GM12878 (cell line): ENCODE data around the gene GALR3. TPM values are rescaled to one million over a fixed set of nuclear protein-coding genes. Genes with fewer than 3 reads are reported as not detected.

ENCODE experiments used
- BRCA1 ChIP-seq: IDR thresholded peaks from 2 replicates; pipeline ENCODE4 v1.6.1; 2011; ENCODE audit warnings: low read depth, low read length, improper control_type of control experiment
- CHD4 ChIP-seq: fragments of 200-600 bp; sonication (generic); IDR thresholded peaks from 2 replicates; pipeline ENCODE4 v1.6.1; 2016; ENCODE audit warnings: mild to moderate bottlenecking
- ESRRA ChIP-seq: IDR thresholded peaks from 2 replicates; pipeline ENCODE4 v1.6.1; 2012; ENCODE audit warnings: mild to moderate bottlenecking, low read length, improper control_type of control experiment
- GABPA ChIP-seq: IDR thresholded peaks from 2 replicates; pipeline ENCODE4 v1.6.1; 2014; ENCODE audit warnings: antibody characterized with exemption, low read depth, mild to moderate bottlenecking, inconsistent platforms
- GATAD2B ChIP-seq: fragments of 450-650 bp; conservative IDR thresholded peaks from 2 replicates; pipeline ENCODE4 v1.6.1; 2017; ENCODE audit warnings: low read depth, mild to moderate bottlenecking, moderate library complexity
- IRF4 ChIP-seq: IDR thresholded peaks from 2 replicates; pipeline ENCODE4 v1.6.1; 2011; ENCODE audit warnings: low read depth, low read length
- JUND ChIP-seq: IDR thresholded peaks from 2 replicates; pipeline ENCODE4 v1.6.1; 2012; ENCODE audit warnings: low read depth, mild to moderate bottlenecking, low read length, improper control_type of control experiment, moderate library complexity
- NKRF ChIP-seq: fragments of 450-650 bp; conservative IDR thresholded peaks from 2 replicates; pipeline ENCODE4 v1.6.1; 2017; ENCODE audit warnings: mild to moderate bottlenecking, moderate library complexity
- PML ChIP-seq: IDR thresholded peaks from 2 replicates; pipeline ENCODE4 v1.6.1; 2012; ENCODE audit warnings: low read length, inconsistent platforms
- RB1 ChIP-seq: fragments of 450-650 bp; formaldehyde crosslinking; IDR thresholded peaks from 2 replicates; pipeline ENCODE4 v1.6.1; 2017; ENCODE audit warnings: mild to moderate bottlenecking, borderline replicate concordance
- SIN3A ChIP-seq: IDR thresholded peaks from 2 replicates; pipeline ENCODE4 v1.6.1; 2012; ENCODE audit warnings: low read depth, low read length, improper control_type of control experiment
- SKIL ChIP-seq: fragments of 450-650 bp; IDR thresholded peaks from 2 replicates; pipeline ENCODE4 v1.6.1; 2017; ENCODE audit warnings: mild to moderate bottlenecking, low read depth, inconsistent platforms; ENCODE audit not compliant: poor library complexity, severe bottlenecking
- SMAD1 ChIP-seq: fragments of 450-650 bp; IDR thresholded peaks from 2 replicates; pipeline ENCODE4 v1.6.1; 2018; ENCODE audit warnings: mild to moderate bottlenecking, low read depth; ENCODE audit not compliant: partially characterized antibody
- SRF ChIP-seq, 2 experiments: IDR thresholded peaks; 2 replicates each; pipeline ENCODE4 v1.6.1; 2011; ENCODE audit warnings: low read depth in 2 of 2, low read length in 2 of 2, mild to moderate bottlenecking in 1 of 2, moderate library complexity in 1 of 2
- STAT3 ChIP-seq: IDR thresholded peaks from 2 replicates; pipeline ENCODE4 v1.6.1; 2011; ENCODE audit warnings: low read depth, low read length, improper control_type of control experiment
- SUZ12 ChIP-seq: fragments of 200-600 bp; sonication (generic); IDR thresholded peaks from one replicate; pipeline ENCODE4 v1.6.1; 2018; ENCODE audit warnings: antibody characterized with exemption, mild to moderate bottlenecking; ENCODE audit not compliant: unreplicated experiment
- TCF7 ChIP-seq: IDR thresholded peaks from 2 replicates; pipeline ENCODE4 v1.6.1; 2014; ENCODE audit warnings: antibody characterized with exemption, borderline replicate concordance
- ZBTB11 ChIP-seq: fragments of 450-650 bp; formaldehyde crosslinking; IDR thresholded peaks from 2 replicates; pipeline ENCODE4 v1.5.0; 2022; ENCODE audit warnings: mild to moderate bottlenecking, missing genetic modification characterization
- ZNF24 ChIP-seq: fragments of 450-650 bp; IDR thresholded peaks from 2 replicates; pipeline ENCODE4 v1.6.1; 2017; ENCODE audit warnings: antibody characterized with exemption, mild to moderate bottlenecking
- ZNF384 ChIP-seq: IDR thresholded peaks from 2 replicates; pipeline ENCODE4 v1.6.1; 2012; ENCODE audit warnings: low read depth, mild to moderate bottlenecking, low read length, improper control_type of control experiment, borderline replicate concordance
- polyA plus RNA-seq, 11 experiments: library from polyadenylated mRNA; depleted of rRNA in 4 of 11; unstranded in 6 of 11; stranded (reverse) in 5 of 11; fragments of >200 nt; fragmentation: Nextera tagmentation in 4 of 11; fragmentation: Illumina TruSeq in 1 of 11; extraction: Ambion mirVana in 4 of 11; extraction: Trizol in 1 of 11; gene quantifications; 1 replicate in 1 of 11; 2 replicates in 10 of 11; pipeline versions ENCODE4 v1.2.1 to v1.2.3, GENCODE V29; 2011 to 2016; ENCODE audit warnings: inconsistent platforms in 2 of 11, missing spikeins in 2 of 11, low read depth in 1 of 11
- total RNA-seq, 4 experiments: library from RNA; depleted of rRNA in 3 of 4; stranded (reverse); fragments of >200 nt in 3 of 4; fragmentation: Illumina TruSeq in 1 of 4; extraction: Trizol in 1 of 4; gene quantifications; 2 replicates each; pipeline versions ENCODE4 v1.2.1 to v1.2.3, GENCODE V29; 2013 to 2021

Gene GALR3
- total and polyA plus RNA-seq, 10 of the 15 experiments (the other 5 are each of a cell fraction or from before 2014, with no cell fraction given) = not detected

GRCh38 chr22:37817705-37818408, 5.3 kb upstream of the GALR3 start (continued):
- TF ChIP-seq ZBTB11 (CRISPR knock-in tag) (no peak), ZNF24 (no peak), IRF4 (no peak), GABPA (no peak), CHD4 (no peak), SMAD1 (no peak), JUND (no peak), GATAD2B (peak; percentile 63), SIN3A (no peak), STAT3 (no peak), ESRRA (no peak), RB1 (peak; percentile 59; the same call in 1 of the 2 replicates), TCF7 (no peak), NKRF (no peak), ZNF384 (no peak), SUZ12 (no peak), SKIL (no peak), PML (no peak), SRF (IDR thresholded peaks at IDR 0.05; ENCODE audit: low read depth in 2 of 2, low read length in 2 of 2) (no peak), BRCA1 (no peak)
